ENCODE data around the gene HMSD.

HMSD gene

GRCh38 chr18:63961435-63961980, 12.4 kb downstream of the HMSD start:
- TF ChIP-seq CTCF (IDR thresholded peaks at IDR 0.05), result no peak
- no peaks in the 10 kb centered on the region for H3K27me3 ChIP-seq
- intact Hi-C loops (cut with DNase I; ENCODE audit: low total_unique reads), result no loop called here
- H3K9me3 ChIP-seq, result no peaks in the 10 kb centered on the region
- H3K4me3 ChIP-seq, result no peak overlapping the region
- H3K36me3 ChIP-seq, result no peaks in the 10 kb centered on the region
- H3K27ac ChIP-seq, result no peak overlapping the region
- no peaks in the 10 kb centered on the region for H3K4me1 ChIP-seq
- DNase-seq, result no peak

- no peak for DNase-seq
- intact Hi-C loops (cut with DNase I; ENCODE audit: low total_unique reads), result no loop called here
- Histone ChIP-seq H3K27ac (no peak overlapping the region), H3K36me3 (no peaks in the 10 kb centered on the region), H3K27me3 (no peaks in the 10 kb centered on the region), H3K4me1 (no peaks in the 10 kb centered on the region), H3K4me3 (no peak overlapping the region), H3K9me3 (no peaks in the 10 kb centered on the region)
- no peak for TF ChIP-seq CTCF (IDR thresholded peaks at IDR 0.05)
These were observed 13.0 kb downstream of the HMSD start for GRCh38 chr18:63962137-63962536.

GRCh38 chr18:63963615-63964256, 14.6 kb downstream of the HMSD start:
- intact Hi-C loops (cut with DNase I; ENCODE audit: low total_unique reads), result loop anchor here (2.0 kb wide), 1 partner anchor 15 kb away; no protein-coding TSS in a partner anchor
- H3K4me1 ChIP-seq, result no peaks in the 10 kb centered on the region
- no peaks in the 10 kb centered on the region for H3K27me3 ChIP-seq
- DNase-seq, result peak in 1 of 2 donors; percentile 53
- H3K36me3 ChIP-seq, result no peaks in the 10 kb centered on the region
- no peaks in the 10 kb centered on the region for H3K9me3 ChIP-seq
- TF ChIP-seq CTCF (IDR thresholded peaks at IDR 0.05), result peak; percentile 69 to 87
- no peak overlapping the region for H3K27ac ChIP-seq
- H3K4me3 ChIP-seq, result no peak overlapping the region

- intact Hi-C loops (cut with DNase I; ENCODE audit: low total_unique reads), result loop anchor here (2.0 kb wide), 1 partner anchor 14 kb away; no protein-coding TSS in a partner anchor
- no peak overlapping the region for H3K27ac ChIP-seq
- no peaks in the 10 kb centered on the region for H3K9me3 ChIP-seq
- no peaks in the 10 kb centered on the region for H3K27me3 ChIP-seq
- H3K4me1 ChIP-seq, result peaks cover 0 to 7% (median 5%) of the 10 kb centered on the region in 4 donors
- no peak overlapping the region for H3K4me3 ChIP-seq
- H3K36me3 ChIP-seq, result no peaks in the 10 kb centered on the region
- TF ChIP-seq CTCF (IDR thresholded peaks at IDR 0.05), result no peak
- no peak for DNase-seq
These were observed 15.8 kb downstream of the HMSD start for GRCh38 chr18:63964908-63965307.

- no peak overlapping the region for H3K27ac ChIP-seq
- H3K36me3 ChIP-seq, result no peaks in the 10 kb centered on the region
- no peaks in the 10 kb centered on the region for H3K9me3 ChIP-seq
- H3K4me1 ChIP-seq, result peaks cover 0 to 8% (median 5%) of the 10 kb centered on the region in 4 donors
- intact Hi-C loops (cut with DNase I; ENCODE audit: low total_unique reads), result loop anchor here (2.0 kb wide), 1 partner anchor 13 kb away; no protein-coding TSS in a partner anchor
- DNase-seq, result no peak
- no peak for TF ChIP-seq CTCF (IDR thresholded peaks at IDR 0.05)
- H3K27me3 ChIP-seq, result no peaks in the 10 kb centered on the region
- no peak overlapping the region for H3K4me3 ChIP-seq
These were observed 16.7 kb downstream of the HMSD start for GRCh38 chr18:63965716-63966330.
